ENCODE measurements around the gene GFI1B. TPM values are rescaled to one million over a fixed set of nuclear protein-coding genes. Genes with fewer than 3 reads are reported as not detected.

GFI1B gene
- total and polyA plus RNA-seq, 2 of the 4 experiments (the other 2 are of a cell fraction) = 0.02 TPM; not detected in 1

DNA sequence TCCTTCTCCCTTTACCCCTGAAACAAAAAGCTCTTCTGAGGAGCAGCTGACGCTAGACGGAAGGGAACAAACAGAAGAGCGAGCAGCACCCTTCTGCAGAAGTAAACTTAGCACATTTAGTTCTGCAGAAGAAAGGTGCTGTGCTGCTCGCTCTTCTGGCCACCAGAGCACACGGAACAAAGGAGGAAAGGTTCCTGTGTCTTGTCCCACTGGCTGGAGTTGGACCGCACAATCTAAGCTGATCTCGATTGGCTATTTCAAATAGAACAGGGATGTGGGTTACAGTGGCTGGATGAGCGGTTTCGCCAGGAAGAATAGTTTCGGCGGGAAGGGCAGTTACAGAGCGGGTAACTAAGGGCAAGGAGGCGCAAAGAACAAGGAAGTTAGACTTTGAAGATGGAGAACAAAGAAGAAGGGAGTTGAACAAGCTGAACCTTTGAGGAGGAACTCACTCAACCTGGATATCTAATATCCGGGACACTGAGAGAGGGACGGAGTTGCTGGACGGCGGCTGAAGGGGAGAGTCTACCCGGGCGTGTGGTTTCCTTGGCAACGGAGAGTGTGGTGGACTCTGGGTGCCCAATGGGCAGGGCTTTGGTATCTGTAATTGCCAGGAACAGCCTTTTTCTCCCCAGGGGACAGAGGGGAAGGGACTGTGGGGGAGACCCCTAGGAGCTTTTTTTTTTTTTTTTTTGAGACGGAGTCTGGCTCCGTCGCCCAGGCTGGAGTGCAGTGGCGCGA lies 59.5 kb downstream of the GFI1B start:
- peaks cover 46 to 83% of the 10 kb centered on the region in 2 experiments for H3K79me1 ChIP-seq (ENCODE audit: low read depth in 1 of 2, low read length in 2 of 2)
- no peak for ATAC-seq (ENCODE audit: low read depth)
- no peak overlapping the region for H2BK20ac ChIP-seq (ENCODE audit: low read depth, low read length)
- H3K4ac ChIP-seq (ENCODE audit: low read depth, low read length) = no peak overlapping the region
- H3K14ac ChIP-seq (replicated peaks; ENCODE audit: low read depth, low read length) = no peak overlapping the region
- intact Hi-C loops (cut with micrococcal nuclease) (no loop called here), in situ Hi-C loops (cut with MboI; ENCODE audit: low sequenced_read_pairs) (loop anchor here (25.0 kb wide), 1 partner anchor 449 kb away; the partner anchor contains the start of gene SLC2A6), dilution Hi-C loops (cut with HindIII; ENCODE audit: low sequenced_read_pairs, unreplicated experiment) (no loop called here)
- no TSS peak for BruUV-seq (replicated peaks)
- ChIA-PET POLR2A (ENCODE audit: unreplicated experiment) (no interaction called here), CTCF (no interaction called here)
- H2AFZ ChIP-seq (replicated peaks; ENCODE audit: low read length, poor library complexity) = no peak overlapping the region
- H3K18ac ChIP-seq (ENCODE audit: low read depth, low read length) = no peak overlapping the region
- no peak overlapping the region for H3K9ac ChIP-seq (ENCODE audit: low read depth, low read length)
- WGBS, 2 experiments (ENCODE audit: extremely low coverage in 2 of 2, insufficient read length in 1 of 2) = 96% methylated on average over 5 of the region's 25 CpGs; no CpG with 5 or more reads in 1 of the 2 experiments
- no peaks in the 10 kb centered on the region for H3K4me1 ChIP-seq (ENCODE audit: control insufficient read depth, insufficient read depth, low read length)
- H4K8ac ChIP-seq (ENCODE audit: low read depth in 2 of 2, low read length in 2 of 2) = no peak overlapping the region
- H4K5ac ChIP-seq (ENCODE audit: low read depth, low read length) = no peak overlapping the region
- H3K4me3 ChIP-seq (ENCODE audit: insufficient read depth, low read depth, low read length) = no peak overlapping the region
- no peak overlapping the region for H2BK15ac ChIP-seq (ENCODE audit: low read depth, low read length)
- H4K20me1 ChIP-seq (ENCODE audit: insufficient read depth, low read length) = peaks cover 52% of the 10 kb centered on the region
- TF ChIP-seq MAFK (IDR thresholded peaks at IDR 0.05; ENCODE audit: low read depth, low read length) (no peak), RCOR1 (IDR thresholded peaks at IDR 0.05; ENCODE audit: insufficient replicate concordance, low read length) (no peak), POLR2A (IDR thresholded peaks at IDR 0.05; ENCODE audit: low read depth, low read length) (no peak), RAD21 (IDR thresholded peaks at IDR 0.05; ENCODE audit: low read length) (no peak), FOS (IDR thresholded peaks at IDR 0.05; ENCODE audit: low read depth, low read length) (no peak), CHD1 (IDR thresholded peaks at IDR 0.05; ENCODE audit: low read depth, low read length) (no peak), BHLHE40 (IDR thresholded peaks at IDR 0.05; ENCODE audit: low read depth, low read length) (no peak), MAZ (IDR thresholded peaks at IDR 0.05; ENCODE audit: borderline replicate concordance, low read depth, low read length) (no peak), NFE2L2 (IDR thresholded peaks at IDR 0.05; ENCODE audit: low read depth, low read length) (no peak), MXI1 (IDR thresholded peaks at IDR 0.05; ENCODE audit: borderline replicate concordance, low read depth, low read length) (no peak), CEBPB (IDR thresholded peaks at IDR 0.05; ENCODE audit: low read depth, low read length) (no peak), SMC3 (IDR thresholded peaks at IDR 0.05; ENCODE audit: low read depth, low read length) (no peak), RFX5 (IDR thresholded peaks at IDR 0.05; ENCODE audit: low read depth, low read length) (no peak)
- TF ChIP-seq, protein P1, sequence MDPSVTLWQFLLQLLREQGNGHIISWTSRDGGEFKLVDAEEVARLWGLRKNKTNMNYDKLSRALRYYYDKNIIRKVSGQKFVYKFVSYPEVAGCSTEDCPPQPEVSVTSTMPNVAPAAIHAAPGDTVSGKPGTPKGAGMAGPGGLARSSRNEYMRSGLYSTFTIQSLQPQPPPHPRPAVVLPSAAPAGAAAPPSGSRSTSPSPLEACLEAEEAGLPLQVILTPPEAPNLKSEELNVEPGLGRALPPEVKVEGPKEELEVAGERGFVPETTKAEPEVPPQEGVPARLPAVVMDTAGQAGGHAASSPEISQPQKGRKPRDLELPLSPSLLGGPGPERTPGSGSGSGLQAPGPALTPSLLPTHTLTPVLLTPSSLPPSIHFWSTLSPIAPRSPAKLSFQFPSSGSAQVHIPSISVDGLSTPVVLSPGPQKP (IDR thresholded peaks at IDR 0.05; ENCODE audit: borderline replicate concordance, low read depth, low read length) = no peak
- TF ChIP-seq, protein P2, sequence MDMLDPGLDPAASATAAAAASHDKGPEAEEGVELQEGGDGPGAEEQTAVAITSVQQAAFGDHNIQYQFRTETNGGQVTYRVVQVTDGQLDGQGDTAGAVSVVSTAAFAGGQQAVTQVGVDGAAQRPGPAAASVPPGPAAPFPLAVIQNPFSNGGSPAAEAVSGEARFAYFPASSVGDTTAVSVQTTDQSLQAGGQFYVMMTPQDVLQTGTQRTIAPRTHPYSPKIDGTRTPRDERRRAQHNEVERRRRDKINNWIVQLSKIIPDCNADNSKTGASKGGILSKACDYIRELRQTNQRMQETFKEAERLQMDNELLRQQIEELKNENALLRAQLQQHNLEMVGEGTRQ (IDR thresholded peaks at IDR 0.05; ENCODE audit: low read depth, low read length) = no peak
- TF ChIP-seq, protein P3, sequence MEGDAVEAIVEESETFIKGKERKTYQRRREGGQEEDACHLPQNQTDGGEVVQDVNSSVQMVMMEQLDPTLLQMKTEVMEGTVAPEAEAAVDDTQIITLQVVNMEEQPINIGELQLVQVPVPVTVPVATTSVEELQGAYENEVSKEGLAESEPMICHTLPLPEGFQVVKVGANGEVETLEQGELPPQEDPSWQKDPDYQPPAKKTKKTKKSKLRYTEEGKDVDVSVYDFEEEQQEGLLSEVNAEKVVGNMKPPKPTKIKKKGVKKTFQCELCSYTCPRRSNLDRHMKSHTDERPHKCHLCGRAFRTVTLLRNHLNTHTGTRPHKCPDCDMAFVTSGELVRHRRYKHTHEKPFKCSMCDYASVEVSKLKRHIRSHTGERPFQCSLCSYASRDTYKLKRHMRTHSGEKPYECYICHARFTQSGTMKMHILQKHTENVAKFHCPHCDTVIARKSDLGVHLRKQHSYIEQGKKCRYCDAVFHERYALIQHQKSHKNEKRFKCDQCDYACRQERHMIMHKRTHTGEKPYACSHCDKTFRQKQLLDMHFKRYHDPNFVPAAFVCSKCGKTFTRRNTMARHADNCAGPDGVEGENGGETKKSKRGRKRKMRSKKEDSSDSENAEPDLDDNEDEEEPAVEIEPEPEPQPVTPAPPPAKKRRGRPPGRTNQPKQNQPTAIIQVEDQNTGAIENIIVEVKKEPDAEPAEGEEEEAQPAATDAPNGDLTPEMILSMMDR (conservative IDR thresholded peaks at IDR 0.05; ENCODE audit: low read depth, low read length) = no peak
- no peak overlapping the region for H2AK9ac ChIP-seq (replicated peaks; ENCODE audit: low read depth, low read length, poor library complexity)
- no peak overlapping the region for H3K23ac ChIP-seq (ENCODE audit: low read depth, low read length)
- H3K9me3 ChIP-seq (ENCODE audit: control insufficient read depth, insufficient read depth, low read length) = no peaks in the 10 kb centered on the region
- H3K56ac ChIP-seq (ENCODE audit: extremely low read depth, insufficient read depth, low read length) = no peak overlapping the region
- DNase-seq = no peak
- H2AK5ac ChIP-seq (ENCODE audit: low read depth, low read length) = no peak overlapping the region
- no peak overlapping the region for H4K91ac ChIP-seq (ENCODE audit: insufficient read depth, low read depth, low read length)
- H2BK120ac ChIP-seq (ENCODE audit: low read depth, low read length) = no peak overlapping the region
- H3K27ac ChIP-seq (ENCODE audit: insufficient read depth, low read length) = no peak overlapping the region
- no peak overlapping the region for H3K4me2 ChIP-seq (ENCODE audit: low read depth, low read length)
- peaks cover 5% of the 10 kb centered on the region; the same call in 1 of the 2 replicates for H3K9me1 ChIP-seq (ENCODE audit: insufficient read depth, low read length)
- peaks cover 20% of the 10 kb centered on the region for H3K36me3 ChIP-seq (ENCODE audit: control insufficient read depth, insufficient read depth, low read length)
- no peaks in the 10 kb centered on the region for H3K27me3 ChIP-seq (ENCODE audit: control insufficient read depth, insufficient read depth, low read length)
- H2BK5ac ChIP-seq (ENCODE audit: low read depth, low read length, poor library complexity, severe bottlenecking) = no peak overlapping the region

Measured in IMR-90 (cell line).